HG03039 (cell line): ENCODE results near the gene ANKRD7.
A peak's percentile ranks its signal among the peaks of the same experiment; 100 is the strongest.
"Not testable (repeated sequence)": the region's sequence is repeated elsewhere in the genome, so short reads cannot be mapped to it uniquely, and the experiment has no call there.

Experiments
- ATAC-seq: cut with Tn5 transposase; IDR thresholded peaks from one replicate; pipeline ENCODE4 v1.9.1; 2021; ENCODE audit warnings: mild to moderate bottlenecking, moderate library complexity; ENCODE audit not compliant: unreplicated experiment

ANKRD7 gene

DNA sequence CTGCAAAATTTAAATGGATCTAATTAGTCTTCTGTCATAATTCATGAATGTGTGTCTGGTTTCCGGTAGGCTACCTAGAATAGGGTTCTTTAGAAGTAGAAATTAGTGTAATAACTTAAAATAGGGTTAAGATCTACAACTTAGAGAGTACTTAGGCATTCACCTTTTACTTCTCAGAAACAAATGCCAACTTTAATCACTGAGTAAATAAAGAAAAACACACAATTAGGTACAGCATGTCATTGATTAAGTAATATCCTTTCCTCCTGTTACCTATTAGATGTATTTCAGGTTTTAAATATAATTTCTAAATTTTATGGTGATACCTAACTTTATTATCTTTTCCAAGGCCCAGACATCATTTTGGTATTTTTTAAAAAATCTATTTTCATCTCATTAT is 9.3 kb downstream of the ANKRD7 start:
- ATAC-seq = no peak

DNA sequence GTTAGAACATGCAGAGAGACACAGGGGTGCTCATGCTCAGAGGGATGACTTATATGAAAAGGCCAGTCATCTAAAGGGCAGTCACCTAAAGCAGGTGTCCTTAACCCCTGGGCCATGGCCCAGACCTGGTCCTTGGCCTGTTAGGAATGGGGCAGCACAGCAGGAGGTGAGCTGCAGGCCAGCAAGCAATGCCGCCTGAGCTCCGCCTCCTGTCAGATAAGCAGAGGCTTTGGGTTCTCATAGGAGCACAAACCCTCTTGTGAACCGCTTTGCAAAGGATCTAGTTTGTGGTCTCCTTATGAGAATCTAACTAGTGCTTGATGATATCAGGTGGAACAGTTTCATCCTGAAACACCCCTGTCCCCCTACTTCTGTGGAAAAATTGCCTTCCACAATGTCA is 14.5 kb downstream of the ANKRD7 start:
- ATAC-seq = no peak

DNA sequence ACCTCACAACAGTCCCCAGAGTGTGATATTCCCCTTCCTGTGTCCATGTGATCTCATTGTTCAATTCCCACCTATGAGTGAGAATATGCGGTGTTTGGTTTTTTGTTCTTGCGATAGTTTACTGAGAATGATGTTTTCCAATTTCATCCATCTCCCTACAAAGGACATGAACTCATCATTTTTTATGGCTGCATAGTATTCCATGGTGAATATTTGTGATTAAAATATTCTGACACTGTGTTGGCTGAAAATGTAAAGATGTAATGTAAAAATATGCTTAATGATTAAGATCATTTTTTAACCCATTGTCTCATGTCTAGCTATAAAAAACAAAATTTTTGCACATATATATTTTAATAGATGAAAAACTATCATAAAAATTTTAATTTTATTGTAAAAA is 15.8 kb downstream of the ANKRD7 start:
- not testable (repeated sequence) for ATAC-seq

DNA sequence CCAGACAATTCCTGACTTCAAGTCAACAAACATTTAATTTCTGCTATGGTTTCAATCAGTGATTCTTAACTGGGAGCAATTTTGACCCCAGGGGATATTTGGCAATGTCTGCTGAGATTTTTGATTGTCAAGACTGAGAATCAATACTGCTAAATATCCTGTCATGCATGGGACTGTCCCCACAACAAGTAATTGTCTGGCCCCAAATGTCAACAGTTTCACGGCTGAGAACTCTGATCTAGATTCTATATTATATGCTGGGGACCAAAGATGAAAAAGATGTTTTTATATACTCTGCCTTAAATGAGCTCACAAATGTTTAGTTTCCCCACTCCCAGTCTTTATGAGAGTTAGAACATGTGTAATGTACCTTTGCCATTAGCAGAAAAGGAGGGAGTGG is 19.2 kb downstream of the ANKRD7 start:
- ATAC-seq = no peak

DNA sequence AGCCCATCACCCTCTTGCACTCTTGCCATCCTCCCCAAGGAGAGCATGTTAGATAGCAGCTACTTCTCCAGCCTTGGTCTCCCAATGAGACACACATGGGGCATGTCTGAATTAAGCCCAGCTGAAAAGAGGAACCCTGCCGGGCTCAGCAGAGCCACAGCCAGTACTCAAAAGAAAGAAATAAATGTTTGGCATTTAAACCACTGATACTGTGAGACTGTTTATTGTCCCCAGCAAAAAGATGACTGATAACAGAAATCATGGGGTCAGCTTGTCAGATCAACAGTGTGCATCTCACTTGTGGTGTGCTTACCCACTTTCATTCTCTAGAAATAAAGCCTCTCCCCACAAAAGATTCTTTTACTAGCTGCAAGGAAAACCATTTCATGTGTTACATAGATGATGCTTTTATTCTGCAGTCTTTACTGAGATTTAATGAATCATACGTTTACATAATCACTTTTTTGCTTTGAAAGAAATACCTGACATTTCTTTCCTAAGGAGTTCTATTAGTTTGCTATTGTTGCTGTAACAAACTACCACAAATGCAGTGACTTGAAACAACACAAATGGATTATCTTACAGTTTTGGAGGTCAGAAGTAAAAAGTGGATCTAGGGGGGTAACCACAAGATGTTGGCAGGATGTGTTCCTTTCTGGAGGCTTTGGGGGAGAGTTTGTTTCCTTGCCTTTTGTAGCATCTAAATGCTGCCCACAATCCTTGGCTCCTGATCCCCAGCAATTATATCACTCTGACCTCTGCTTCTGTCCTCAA is 20.9 kb downstream of the ANKRD7 start:
- ATAC-seq = peak; percentile 65

DNA sequence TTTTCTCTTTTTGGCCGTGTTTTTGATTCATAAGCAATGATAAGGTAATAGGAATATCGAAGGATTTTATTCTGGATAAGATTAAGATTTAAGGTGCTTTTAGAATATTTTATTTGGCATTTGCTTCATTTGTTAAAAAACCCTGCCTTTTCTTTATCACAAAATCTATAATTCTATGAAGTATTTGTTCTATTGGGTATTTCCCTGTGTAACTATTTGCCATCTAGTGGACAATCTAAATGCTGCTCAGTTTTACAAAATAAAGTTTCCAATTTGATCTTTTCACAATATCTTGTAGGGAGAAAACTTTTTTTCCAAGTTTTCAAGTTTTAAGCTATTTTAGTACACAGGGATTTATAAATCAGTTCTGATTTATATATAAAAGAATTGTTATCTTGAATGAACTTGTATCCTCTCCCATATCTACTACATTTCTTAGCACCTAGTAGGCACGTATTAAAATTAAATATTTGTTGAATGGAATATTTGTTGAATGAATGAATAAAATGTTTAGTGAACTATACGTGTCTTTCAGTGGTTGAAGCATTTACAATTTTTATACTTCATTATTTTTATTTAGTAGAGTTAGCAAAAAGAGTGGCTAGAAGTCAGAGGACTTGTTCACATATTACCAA is 26.5 kb downstream of the ANKRD7 start:
- no peak for ATAC-seq

DNA sequence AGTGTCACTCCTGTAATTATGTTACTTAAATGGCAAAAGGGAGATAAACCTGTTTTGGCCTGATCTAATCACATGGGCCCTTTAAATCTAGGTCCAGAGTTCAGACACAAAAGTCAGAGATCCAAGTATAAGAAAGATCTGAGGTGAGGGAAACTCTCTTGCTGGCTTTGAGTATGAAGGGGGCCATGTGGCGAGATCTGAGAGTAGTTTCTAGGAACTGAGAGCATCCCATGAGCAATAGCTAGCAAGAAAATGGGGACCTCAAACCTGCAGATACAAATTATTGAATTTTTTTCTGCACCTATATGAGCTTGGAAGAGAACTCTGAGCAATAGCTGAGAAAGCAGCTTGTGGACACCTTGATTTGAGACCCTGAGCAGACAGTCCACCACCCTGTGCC is 27.6 kb downstream of the ANKRD7 start:
- ATAC-seq = no peak

DNA sequence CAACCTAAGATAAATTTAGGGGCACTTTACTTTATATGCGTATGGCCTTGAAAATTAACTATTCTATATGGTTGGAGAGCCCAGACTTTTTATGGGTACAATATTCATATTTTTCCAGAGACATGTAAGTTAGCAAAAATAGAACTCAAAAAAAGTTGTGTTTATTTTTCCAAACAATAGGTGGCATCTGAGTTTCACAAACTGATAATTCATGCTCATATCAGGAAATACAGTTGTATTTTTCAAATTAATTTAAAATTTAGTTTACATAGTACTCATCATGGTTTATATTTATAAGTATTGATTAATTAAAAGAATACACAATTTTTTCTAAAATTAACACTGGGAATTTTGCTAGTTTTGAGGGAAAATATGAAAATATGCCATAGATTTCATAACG is 34.6 kb downstream of the ANKRD7 start:
- no peak for ATAC-seq

DNA sequence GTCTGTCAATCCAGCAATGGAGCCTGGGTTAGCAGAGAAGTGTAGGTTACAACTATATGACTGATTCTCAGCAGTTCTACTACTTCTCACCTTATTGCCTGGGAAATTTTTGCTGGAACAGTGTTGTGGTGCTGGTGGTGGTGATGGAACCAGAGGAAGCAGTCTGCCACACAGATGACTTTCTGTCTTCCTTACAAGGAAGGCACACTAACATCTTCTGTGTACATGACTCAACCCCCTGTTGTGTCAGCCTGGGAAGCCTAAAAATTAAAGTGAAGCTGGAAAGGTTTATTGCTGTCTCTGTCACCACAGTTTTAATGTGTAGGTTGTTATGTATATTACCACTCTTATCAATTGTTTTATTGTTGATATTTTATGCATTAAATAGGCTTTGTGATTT is 40.3 kb downstream of the ANKRD7 start:
- no peak for ATAC-seq

DNA sequence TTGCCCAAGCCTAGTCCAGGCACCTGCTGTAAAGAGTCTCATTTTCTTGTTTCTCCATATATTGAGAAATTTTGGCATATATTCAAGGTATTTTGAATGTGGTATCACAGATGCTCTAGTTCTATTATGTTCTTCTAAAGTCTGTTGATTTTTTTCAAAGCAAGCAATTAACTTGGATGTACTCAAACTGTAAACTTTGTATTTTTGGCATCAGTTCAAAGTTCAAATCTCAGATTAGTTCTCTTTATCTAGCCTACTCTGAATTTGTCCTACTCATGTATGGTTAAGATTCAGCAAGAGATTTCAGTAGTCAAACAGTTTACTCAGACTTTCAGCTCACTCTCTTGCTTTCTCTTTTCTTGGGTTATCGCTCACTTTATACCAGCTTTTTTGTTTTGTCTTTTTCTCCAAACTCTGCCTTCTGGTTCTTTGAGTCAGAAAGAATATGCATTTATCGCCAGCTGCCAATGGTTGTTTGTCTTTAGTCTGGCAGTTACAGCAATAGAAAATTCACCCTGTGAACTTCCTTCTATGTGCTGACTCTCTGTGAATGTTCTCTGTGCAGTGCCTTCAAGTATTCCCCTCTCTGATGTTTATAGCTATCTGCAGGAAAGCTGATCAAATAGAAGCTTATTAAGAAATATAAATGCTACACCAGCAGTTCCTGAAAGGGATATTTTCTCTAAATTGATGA is 56.0 kb downstream of the ANKRD7 start:
- ATAC-seq = no peak

DNA sequence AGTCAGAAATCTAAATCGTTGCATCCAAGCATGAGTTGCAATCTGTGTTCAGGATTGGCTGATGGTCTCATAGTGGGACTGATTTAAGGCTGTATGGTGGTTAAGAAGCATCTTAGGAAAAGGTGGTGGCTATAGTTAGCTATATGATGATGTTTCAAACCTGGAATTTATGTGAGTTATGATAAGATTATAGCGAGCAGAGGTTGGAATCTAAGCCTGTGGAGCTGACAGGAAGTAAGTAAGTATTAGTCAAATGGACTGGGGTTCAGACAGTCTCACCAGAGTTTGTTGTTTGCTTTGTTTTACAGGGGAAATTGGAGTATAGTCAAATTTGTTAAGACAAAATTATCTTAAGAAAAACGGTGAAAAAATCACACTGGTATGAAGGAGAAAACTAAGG is 56.7 kb downstream of the ANKRD7 start:
- ATAC-seq = no peak

DNA sequence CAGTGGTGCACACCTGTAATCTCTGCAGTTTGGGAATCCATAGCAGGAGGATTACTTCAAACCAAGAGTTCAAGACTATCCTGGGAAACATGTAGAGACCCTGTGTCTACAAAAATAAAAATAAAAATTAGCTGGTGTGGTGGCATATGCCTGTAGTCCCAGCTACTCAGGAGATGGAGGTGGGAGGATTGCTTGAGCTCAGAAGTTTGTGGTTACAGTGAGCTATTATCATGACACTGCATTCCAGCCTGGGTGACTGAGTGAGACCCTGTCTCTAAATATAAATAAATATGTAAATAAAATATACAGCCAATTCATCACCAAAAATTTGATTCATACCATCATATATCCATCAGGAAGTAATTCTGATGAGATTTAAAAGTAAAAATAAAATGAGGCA is 60.9 kb downstream of the ANKRD7 start:
- ATAC-seq = no peak

DNA sequence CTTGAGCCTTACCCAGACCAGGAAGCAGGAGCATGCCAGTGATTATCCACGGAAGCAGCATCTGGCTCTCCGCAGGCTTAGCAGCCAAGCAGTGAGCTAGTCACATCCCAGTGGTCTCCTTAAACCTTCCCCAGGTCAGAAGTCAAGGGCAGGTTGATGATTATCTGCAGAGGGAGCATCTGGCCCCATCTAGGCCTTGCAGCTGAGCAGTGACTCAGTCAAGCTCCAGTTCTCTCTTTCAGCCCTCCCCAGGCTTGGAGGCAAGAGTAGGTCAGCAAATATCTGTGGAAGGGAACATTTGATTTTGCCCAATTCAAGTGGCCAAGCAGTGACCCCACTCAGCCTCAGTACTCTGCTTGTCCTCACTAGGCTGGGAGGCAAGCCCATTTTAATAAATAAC is 61.6 kb downstream of the ANKRD7 start:
- no peak for ATAC-seq

DNA sequence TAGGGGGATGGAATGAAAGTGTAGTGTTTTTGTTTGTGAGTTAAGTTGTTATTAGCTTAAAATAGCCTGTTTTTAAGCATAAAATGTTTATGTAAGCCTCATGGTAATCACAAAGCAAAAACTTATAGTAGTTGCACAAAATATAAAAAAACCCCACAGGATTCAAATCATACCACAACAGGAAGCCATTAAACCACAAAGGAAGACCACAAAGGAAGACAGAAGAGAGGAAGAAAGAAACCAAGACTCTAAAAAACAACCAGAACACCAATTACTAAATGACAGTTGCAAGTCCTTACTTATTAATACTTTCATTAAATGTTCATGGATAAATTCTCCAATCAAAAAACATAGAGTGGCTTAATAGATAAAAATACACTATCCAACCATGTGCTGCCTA is 63.6 kb downstream of the ANKRD7 start:
- ATAC-seq = peak; percentile 87

DNA sequence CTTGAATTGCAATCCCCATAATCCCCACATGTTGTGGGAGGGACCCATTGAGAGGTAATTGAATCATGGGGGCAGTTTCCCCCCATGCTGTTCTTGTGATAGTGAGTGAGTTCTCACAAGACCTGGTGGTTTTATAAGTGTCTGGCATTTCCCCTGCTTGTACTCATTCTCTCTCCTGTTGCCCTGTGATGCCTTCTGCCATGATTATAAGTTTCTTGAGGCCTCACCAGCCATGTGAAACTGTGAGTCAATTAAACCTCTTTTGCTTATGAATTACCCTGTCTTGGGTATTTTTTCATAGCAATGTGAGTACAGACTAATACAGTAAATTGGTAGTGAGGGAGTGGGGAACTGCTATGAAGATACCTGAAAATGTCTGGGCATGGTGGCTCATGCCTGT is 65.0 kb downstream of the ANKRD7 start:
- no peak for ATAC-seq
